RWPE2 (cell line): ENCODE results near the gene IPO5.
"Not testable (repeated sequence)": the region's sequence is repeated elsewhere in the genome, so short reads cannot be mapped to it uniquely, and the experiment has no call there.

Source experiments
- ATAC-seq: fragments of 200-7000 bp; cut with Tn5 transposase; 3 replicates; pipeline ENCODE4 v1.9.1; 2021; ENCODE audit warnings: low read depth
- DNase-seq: peaks from one replicate; pipeline ENCODE4 v3.0.0-alpha.2; 2020; ENCODE audit warnings: low spot score
- H3K27ac ChIP-seq: fragments of 450-650 bp; 2 replicates; pipeline ENCODE4 v1.5.1; 2017; ENCODE audit warnings: mild to moderate bottlenecking; ENCODE audit not compliant: poor library complexity, severe bottlenecking
- H3K27me3 ChIP-seq: fragments of 250-450 bp; sonication (Bioruptor Pico); 2 replicates; pipeline ENCODE4 v1.5.1; 2021; ENCODE audit warnings: mild to moderate bottlenecking, moderate library complexity; ENCODE audit not compliant: insufficient read depth, poor library complexity, severe bottlenecking
- H3K36me3 ChIP-seq: fragments of 250-450 bp; sonication (Bioruptor Pico); 2 replicates; pipeline ENCODE4 v1.5.1; 2020; ENCODE audit warnings: low read depth, mild to moderate bottlenecking, moderate library complexity
- H3K4me1 ChIP-seq: fragments of 250-450 bp; sonication (Bioruptor Pico); 2 replicates; pipeline ENCODE4 v1.5.1; 2021; ENCODE audit warnings: mild to moderate bottlenecking, moderate library complexity; ENCODE audit not compliant: insufficient read depth, poor library complexity, severe bottlenecking
- H3K4me3 ChIP-seq: fragments of 250-450 bp; sonication (Bioruptor Pico); 2 replicates; pipeline ENCODE4 v1.5.1; 2021; ENCODE audit warnings: mild to moderate bottlenecking, moderate library complexity; ENCODE audit not compliant: severe bottlenecking
- H3K9me3 ChIP-seq: fragments of 250-450 bp; sonication (Bioruptor Pico); 2 replicates; pipeline ENCODE4 v1.5.1; 2021; ENCODE audit warnings: mild to moderate bottlenecking, moderate library complexity; ENCODE audit not compliant: severe bottlenecking
- CTCF ChIP-seq: fragments of 450-650 bp; IDR thresholded peaks from one replicate; pipeline ENCODE4 v1.5.1; 2017; ENCODE audit warnings: mild to moderate bottlenecking, moderate library complexity; ENCODE audit not compliant: poor library complexity, severe bottlenecking

IPO5 gene

GRCh38 chr13:98035373-98035772, 81.9 kb downstream of the IPO5 start:
- Histone ChIP-seq H3K27ac (no peak overlapping the region), H3K4me1 (no peaks in the 10 kb centered on the region), H3K9me3 (no peaks in the 10 kb centered on the region), H3K36me3 (no peaks in the 10 kb centered on the region), H3K4me3 (no peak overlapping the region), H3K27me3 (no peaks in the 10 kb centered on the region)
- no peak for ATAC-seq
- no peak for DNase-seq
- no peak for TF ChIP-seq CTCF

GRCh38 chr13:98036564-98037302, 83.3 kb downstream of the IPO5 start:
- H3K36me3 ChIP-seq, H3K27ac ChIP-seq, H3K4me3 ChIP-seq, H3K9me3 ChIP-seq, ATAC-seq, H3K4me1 ChIP-seq, DNase-seq, H3K27me3 ChIP-seq: not testable (repeated sequence)

- H3K27ac ChIP-seq, result no peak overlapping the region
- H3K27me3 ChIP-seq, result no peaks in the 10 kb centered on the region
- no peak for DNase-seq
- H3K9me3 ChIP-seq, result no peaks in the 10 kb centered on the region
- H3K4me3 ChIP-seq, result no peak overlapping the region
- H3K4me1 ChIP-seq, result no peaks in the 10 kb centered on the region
- no peak for TF ChIP-seq CTCF
- ATAC-seq, result no peak
- no peaks in the 10 kb centered on the region for H3K36me3 ChIP-seq
Measured at GRCh38 chr13:98039261-98039660, 85.8 kb downstream of the IPO5 start.

GRCh38 chr13:98039964-98040363, 86.5 kb downstream of the IPO5 start:
- no peaks in the 10 kb centered on the region for H3K36me3 ChIP-seq
- H3K4me1 ChIP-seq, result no peaks in the 10 kb centered on the region
- DNase-seq (no peak), ATAC-seq (no peak)
- no peak overlapping the region for H3K27ac ChIP-seq
- no peak for TF ChIP-seq CTCF
- no peaks in the 10 kb centered on the region for H3K27me3 ChIP-seq
- H3K9me3 ChIP-seq, result no peaks in the 10 kb centered on the region
- H3K4me3 ChIP-seq, result no peak overlapping the region

DNA sequence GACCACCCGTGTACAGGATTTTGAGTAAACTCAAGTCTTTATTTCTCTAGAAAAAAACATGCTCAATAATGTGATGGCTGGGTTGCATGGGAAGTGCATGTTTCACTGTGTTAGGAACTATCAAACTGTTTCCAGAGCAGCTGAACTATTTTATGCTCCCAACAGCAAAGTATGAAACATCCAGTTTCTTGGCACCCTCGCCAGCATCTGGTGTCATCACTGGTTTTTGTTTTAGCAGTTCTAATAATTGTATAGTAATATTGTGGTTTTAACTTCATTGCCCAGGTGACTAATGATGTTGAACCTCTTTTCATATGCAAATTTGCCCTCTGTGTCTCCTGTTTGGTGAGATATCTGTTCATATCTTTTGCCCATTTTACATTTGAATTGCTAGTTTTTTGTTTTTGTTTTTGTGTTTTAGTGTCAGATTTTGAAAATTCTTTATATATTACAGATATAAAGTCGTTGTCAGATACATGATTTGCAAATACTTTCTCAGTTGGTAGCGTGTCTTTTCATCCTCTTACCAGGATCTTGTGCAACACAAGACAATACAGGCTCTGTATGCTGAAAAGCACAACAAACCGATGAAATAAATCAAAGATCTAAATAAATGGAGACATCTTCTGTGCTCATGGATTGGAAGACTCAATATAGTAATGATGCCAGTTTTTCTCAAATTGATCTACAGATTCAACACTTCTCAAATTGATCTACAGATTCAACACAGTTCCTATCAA, 87.8 kb downstream of the IPO5 start:
- H3K4me3 ChIP-seq, result no peak overlapping the region
- ATAC-seq, result no peak
- DNase-seq, result no peak
- H3K4me1 ChIP-seq, result no peaks in the 10 kb centered on the region
- H3K27ac ChIP-seq, result no peak overlapping the region
- no peak for TF ChIP-seq CTCF
- no peaks in the 10 kb centered on the region for H3K36me3 ChIP-seq
- no peaks in the 10 kb centered on the region for H3K27me3 ChIP-seq
- no peaks in the 10 kb centered on the region for H3K9me3 ChIP-seq
